Daoy (cell line): ENCODE measurements around the gene RNU7-1. TPM values are rescaled to one million over a fixed set of nuclear protein-coding genes. Genes with fewer than 3 reads are reported as not detected.

Experiments
- DNase-seq: peaks from one replicate; pipeline ENCODE4 v3.0.0-alpha.2; 2015; ENCODE audit warnings: low read depth
- total RNA-seq: library from RNA; depleted of rRNA; stranded (reverse); fragments of >200 nt; shearing (Covaris generic); gene quantifications from 2 replicates; pipeline ENCODE4 v1.2.3, GENCODE V29; 2014

The RNU7-1 gene
- total RNA-seq, 1 experiment from 2014 or later = not detected

GRCh38 chr12:6964605-6965025 is 21.0 kb downstream of the RNU7-1 start:
- no peak for DNase-seq

GRCh38 chr12:6965026-6965661 is 21.5 kb downstream of the RNU7-1 start:
- DNase-seq = peak; percentile 85

DNA sequence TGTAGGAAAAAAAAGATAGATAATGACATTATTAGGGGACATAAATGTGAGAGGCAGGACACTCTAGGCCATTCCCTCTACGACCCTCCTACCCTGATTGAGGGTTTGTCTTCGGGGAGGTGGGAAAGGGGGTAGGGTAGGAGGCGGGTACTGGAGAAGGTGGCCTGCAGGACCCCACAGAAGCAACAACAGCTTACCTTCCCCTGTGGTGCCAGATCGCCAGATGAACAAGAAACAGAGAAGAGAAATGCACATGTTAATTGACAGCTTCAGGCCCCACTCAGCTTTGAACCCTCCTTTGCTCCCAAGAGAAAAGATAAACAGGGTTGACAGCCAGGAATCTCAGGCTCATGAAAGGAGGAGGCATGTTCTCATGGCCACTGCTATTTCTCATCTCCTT is 22.1 kb downstream of the RNU7-1 start:
- no peak for DNase-seq

GRCh38 chr12:6966351-6966750 is 22.7 kb downstream of the RNU7-1 start:
- no peak for DNase-seq

GRCh38 chr12:6967651-6968100 is 24.1 kb downstream of the RNU7-1 start:
- no peak for DNase-seq

DNA sequence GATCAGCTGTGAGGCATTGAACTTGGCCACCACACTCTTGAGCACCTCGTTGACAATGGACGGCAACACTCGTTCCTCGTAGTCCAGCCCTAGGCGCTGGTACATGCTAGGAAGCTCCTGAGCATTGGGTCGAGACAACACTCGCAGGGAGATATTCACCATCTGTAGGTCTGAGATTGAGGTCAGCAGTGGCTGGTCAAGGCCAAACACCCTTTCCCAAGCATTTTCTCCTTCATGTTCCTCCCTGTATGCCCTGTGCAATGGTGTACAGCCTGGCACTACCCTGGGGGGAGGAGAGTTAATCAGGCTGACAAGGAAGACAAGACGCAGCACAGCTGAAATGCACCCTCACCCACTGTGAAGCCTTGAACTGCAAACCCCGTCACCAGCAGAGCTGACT is 24.8 kb downstream of the RNU7-1 start:
- DNase-seq = peak; percentile 1

DNA sequence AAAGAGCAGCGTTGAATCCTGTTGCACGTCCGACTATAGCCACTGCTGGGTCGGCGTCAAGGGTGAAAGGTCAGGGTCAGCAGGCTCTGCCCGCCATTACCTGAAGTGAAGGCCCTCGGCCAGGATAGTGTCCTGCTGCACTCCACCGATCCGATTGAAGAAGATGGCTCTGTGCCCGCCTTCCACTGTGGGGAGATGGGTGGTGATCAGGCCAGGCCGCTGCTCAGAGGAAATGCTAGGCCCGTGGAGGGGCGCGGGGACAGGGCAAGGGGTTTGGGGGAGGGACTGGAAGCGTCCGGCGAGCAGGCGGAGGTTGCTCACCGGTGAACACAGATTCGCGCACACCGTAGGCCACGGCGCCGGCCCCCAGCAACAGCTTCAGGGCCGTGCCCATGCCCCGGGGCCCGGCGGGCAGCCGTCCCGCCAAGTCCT is 26.5 kb downstream of the RNU7-1 start:
- no peak for DNase-seq

DNA sequence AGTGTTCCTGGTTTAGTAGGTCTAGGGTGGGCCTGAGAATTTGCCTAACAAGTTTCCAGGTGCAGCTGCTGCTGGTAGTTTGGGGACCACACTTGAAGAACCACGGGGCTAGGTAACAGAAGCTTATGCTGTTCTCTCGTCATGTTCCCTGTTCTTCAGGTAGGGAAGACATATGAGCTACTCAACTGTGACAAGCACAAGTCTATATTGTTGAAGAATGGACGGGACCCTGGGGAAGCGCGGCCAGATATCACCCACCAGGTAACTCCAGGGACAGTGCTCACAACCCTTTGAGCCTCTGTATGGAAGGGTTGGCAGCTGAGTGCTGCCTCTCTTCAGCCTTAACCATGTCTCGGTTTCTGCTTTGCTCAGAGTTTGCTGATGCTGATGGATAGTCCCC is 30.6 kb downstream of the RNU7-1 start:
- no peak for DNase-seq

DNA sequence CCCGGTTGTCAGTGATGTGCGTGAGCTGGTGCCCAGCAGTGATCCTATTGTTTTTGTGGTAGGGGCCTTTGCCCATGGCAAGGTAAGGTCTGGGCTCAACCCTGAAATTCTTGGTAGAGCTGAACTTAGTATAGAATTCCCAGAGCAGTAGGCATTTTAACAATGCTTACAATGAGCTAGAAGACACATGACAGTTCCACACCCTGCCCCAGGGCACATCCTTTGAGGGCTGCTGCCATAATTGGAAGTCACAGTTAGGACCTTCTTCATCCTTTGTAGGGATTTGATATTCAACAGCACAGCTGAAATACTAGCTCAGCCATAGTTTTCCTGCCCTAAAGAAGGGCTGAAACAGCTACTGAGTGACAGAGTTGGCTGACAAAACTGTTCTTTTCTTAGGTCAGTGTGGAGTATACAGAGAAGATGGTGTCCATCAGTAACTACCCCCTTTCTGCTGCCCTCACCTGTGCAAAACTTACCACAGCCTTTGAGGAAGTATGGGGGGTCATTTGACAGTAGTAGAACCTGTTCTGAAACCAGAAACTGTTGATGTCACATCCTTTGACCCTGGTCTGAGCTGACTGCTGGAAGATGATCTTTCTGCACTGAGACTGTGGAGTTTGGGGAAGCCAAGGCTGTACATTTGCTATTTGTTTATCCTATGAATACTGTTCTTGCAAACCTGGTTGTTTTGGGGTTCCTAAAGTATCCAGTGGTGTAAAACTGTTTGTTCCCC is 31.8 kb downstream of the RNU7-1 start:
- no peak for DNase-seq

GRCh38 chr12:6977653-6978052 is 34.0 kb downstream of the RNU7-1 start:
- peak; percentile 2 for DNase-seq

- no peak for DNase-seq
Observed at GRCh38 chr12:6978188-6978587, 34.6 kb downstream of the RNU7-1 start.

DNA sequence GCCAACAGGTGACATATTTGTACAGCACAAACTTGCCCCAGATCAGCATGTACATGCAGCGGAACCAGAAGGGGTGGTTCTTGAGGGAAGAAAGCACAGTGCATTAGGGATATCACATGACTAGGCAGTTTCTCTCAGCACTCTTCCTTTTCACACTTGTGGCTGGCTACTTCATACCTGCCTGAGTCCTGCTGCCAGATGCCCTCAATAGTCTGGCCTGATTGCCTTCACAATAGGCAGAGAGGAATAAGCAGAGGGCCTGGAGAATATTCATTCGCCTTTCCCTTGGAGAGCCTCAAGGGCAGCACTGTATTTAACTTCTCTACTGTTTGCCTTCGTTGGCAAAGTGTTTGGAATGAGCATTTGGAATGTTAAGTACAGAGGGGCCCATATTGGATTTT is 35.0 kb downstream of the RNU7-1 start:
- no peak for DNase-seq

DNA sequence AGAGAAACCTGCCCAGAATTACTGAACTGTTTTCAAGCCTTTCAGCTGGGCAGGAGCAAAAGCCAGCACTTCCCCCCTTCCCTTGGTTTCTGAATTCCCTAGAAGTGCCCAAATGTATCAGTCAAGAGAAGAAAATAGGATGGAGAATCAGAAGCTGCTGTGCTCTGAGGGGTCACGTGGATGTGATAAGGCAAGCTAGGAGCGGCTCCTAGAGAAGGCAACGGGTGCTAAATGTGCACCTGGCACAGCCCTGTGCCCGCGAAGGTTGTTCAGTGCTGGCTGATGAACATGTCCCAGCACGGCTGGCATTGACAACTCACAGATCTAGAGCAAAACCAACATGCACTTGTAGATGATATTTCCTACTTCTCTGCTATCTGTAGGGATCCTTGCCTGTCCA is 35.4 kb downstream of the RNU7-1 start:
- DNase-seq = no peak

GRCh38 chr12:6979453-6979852 is 35.8 kb downstream of the RNU7-1 start:
- no peak for DNase-seq

DNA sequence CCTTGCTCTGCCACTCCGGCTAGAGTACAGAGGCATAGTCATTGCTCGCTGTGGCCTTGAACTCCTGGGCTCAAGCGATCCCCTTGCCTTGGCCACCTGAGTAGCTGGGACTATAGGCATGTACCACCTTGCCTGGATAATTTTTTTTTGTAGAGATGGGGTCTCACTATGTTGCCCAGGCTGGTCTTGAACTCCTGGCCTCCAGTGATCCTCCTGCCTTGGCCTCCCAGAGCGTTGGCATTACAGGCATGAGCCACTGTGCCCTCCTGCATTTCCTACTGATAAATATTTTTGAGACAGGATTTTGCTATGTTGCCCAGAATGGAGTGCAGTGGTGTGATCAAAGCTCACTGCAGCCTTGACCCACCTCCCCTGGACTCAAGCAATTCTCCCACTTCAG is 36.5 kb downstream of the RNU7-1 start:
- no peak for DNase-seq

GRCh38 chr12:6980740-6981139 is 37.1 kb downstream of the RNU7-1 start:
- no peak for DNase-seq

GRCh38 chr12:6981152-6982052 is 37.8 kb downstream of the RNU7-1 start:
- no peak for DNase-seq

DNA sequence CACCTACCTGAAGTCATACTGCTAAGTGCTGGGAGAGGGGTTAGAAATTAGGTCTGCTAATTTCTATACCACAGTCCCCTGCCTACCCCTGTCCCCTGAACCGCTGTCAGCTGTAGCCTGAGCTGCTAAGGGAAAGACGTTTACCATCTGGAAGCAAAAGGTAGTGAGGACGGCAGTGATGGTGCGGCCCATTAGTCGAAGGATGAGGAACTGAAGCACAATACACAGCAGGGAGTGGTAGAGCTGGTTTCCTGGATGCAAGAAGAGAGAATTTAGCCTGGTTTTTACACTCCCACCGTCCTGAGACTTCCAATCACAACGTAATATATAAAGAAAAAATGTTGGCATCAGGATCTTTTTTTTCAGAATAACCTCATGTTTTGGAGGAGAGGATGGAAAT is 38.9 kb downstream of the RNU7-1 start:
- no peak for DNase-seq

GRCh38 chr12:6987956-6988553 is 44.4 kb downstream of the RNU7-1 start:
- no peak for DNase-seq
